VCaP (cell line): Measurements from ENCODE around the gene BCAR3.

ENCODE experiments used
- H3K27ac ChIP-seq: fragments of 450-650 bp; 2 replicates; pipeline ENCODE4 v1.5.1; 2017
- TF ChIP-seq, protein P1 (sequence below): fragments of 450-650 bp; conservative IDR thresholded peaks from 2 replicates; pipeline ENCODE4 v1.5.1; 2017; ENCODE audit warnings: mild to moderate bottlenecking, moderate library complexity

BCAR3 gene

DNA sequence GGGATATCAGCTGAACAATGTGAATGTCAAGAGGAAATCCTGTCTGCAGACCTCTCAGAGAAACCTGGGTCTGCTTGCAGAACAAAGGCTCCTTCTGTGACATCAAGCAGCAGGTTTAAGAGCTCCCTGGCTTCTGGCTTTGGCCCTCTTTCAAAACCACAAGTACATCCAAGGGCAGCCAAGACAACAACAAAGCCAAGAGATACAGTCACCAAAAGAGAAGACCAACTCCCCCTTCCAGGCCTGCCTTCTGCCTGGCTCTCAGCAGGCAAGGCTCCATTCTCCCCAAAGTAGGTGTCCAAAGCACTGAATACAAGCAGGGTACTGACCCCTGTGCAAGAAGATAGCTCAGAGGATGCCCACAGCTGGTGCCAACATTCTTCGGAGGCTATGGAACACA, 11.5 kb downstream of the BCAR3 start:
- TF ChIP-seq, protein P1, sequence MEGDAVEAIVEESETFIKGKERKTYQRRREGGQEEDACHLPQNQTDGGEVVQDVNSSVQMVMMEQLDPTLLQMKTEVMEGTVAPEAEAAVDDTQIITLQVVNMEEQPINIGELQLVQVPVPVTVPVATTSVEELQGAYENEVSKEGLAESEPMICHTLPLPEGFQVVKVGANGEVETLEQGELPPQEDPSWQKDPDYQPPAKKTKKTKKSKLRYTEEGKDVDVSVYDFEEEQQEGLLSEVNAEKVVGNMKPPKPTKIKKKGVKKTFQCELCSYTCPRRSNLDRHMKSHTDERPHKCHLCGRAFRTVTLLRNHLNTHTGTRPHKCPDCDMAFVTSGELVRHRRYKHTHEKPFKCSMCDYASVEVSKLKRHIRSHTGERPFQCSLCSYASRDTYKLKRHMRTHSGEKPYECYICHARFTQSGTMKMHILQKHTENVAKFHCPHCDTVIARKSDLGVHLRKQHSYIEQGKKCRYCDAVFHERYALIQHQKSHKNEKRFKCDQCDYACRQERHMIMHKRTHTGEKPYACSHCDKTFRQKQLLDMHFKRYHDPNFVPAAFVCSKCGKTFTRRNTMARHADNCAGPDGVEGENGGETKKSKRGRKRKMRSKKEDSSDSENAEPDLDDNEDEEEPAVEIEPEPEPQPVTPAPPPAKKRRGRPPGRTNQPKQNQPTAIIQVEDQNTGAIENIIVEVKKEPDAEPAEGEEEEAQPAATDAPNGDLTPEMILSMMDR = no peak
- H3K27ac ChIP-seq = 0 out of 2 replicates have a peak overlapping the region, but pooled peaks have one; percentile 10

DNA sequence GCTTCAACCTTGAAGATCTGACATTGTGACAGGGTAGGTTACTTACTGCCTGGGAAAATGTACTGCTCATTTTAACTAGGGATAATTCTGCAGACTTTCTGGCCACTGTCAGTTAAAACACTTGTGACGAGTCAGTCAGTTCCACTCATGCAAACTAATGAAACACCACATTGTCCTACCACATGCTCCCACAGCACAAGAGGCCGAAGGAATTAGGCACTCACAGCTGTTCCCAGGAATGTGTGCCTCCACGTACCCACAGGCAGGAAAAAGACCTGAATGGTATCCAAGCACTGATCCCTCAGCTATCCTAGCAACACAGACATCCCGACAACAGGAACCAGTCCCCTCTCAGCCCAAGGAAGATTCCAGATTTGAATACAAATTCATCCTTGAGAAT, 12.3 kb downstream of the BCAR3 start:
- TF ChIP-seq, protein P1 = no peak
- H3K27ac ChIP-seq = no peak overlapping the region

DNA sequence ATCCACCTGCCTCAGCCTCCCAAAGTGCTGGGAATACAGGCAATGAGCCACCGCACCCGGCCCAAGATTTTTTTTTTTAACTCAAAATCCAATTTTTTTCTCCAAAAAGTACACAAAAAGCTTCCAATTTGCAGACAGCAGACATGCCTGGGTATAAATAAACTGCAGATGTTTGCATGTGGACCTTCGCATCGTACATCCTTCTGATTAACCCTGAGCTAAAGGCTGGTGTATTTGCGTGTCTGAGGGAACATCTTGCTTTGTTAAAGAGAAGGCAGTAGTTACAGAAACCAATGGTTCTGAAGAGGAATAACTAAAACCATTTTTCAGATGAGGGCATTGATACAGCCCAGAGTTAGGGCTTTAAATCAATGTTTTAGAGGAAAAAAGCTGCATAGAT, 12.7 kb downstream of the BCAR3 start:
- TF ChIP-seq, protein P1 = no peak
- no peak overlapping the region for H3K27ac ChIP-seq

DNA sequence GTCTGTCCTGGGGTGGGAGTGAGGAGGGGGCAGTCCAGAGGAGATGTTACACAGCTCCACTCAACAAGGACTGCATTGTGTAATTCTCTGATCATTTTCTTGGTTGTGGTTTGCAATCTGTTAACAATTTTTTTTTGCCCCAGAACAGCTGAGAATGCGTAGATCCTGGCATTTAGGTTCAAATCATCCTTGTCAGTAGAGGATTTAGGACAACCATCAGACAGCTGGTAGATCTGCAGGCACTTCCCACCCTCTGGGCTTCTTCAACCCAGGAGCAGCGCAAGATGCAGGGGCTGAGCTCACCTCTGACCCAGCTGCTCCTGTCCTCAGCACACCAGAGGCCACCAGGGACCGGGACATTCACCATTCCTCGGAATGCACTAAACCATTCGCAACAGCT, 13.5 kb downstream of the BCAR3 start:
- H3K27ac ChIP-seq = peak overlapping the region; percentile 15; the same call in 1 of the 2 replicates
- TF ChIP-seq, protein P1 = no peak

DNA sequence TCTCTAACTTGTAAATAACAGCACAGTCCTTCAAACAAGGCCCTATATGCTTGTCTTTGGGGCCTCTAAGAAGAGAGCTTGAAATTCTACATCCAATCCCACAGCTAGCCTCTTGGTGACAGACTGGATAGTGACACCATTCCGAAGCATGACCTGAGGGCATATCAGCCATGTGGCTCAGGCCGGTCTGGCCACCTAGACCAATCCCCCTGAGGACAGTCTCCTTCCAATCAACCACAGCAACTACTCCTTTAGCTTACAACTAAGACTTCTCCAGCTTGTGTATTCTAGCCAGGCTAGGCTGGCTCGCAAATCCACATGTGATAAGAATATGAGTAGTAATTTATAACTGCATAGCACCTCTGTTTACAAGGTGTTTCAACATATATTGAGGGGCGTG, 14.0 kb downstream of the BCAR3 start:
- H3K27ac ChIP-seq = peak overlapping the region; percentile 15; the same call in 1 of the 2 replicates

DNA sequence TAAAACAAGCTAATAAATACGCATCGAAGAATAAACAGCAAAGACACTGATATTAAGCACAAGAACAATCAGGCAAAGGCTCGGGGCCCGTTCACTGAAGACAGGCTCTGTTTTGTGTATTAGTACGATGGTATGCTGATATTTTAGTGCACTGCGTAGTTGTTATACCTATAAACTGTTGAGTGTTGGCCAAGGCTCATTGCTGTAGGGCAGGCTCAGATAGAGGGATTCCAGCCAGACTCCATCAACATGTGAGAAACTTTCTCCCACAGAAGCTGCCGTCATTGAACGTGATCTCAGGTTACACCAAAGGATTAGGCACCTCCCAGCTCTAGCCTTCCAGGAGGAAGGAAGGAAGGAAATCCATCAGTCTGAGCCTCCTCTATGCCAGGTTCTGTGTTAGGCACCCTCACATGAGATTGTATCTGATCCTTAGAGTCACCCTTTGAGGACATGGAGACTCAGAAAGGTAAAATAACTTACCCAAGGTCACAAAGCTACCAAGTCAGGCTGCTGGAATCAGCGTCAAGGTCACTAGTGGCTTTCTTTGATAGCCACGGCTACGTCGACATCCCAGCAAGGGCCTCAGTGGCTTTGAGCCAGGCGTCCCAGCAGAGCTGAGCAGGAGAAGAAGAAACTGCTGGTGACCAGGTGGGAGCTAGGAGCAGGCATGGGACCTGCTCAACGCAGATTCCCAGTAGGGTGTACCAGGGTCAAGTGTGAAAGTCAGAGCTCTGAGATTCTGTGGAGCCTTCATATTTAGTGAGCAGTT, 14.8 kb downstream of the BCAR3 start:
- H3K27ac ChIP-seq = peak overlapping the region; percentile 15; the same call in 1 of the 2 replicates
- TF ChIP-seq, protein P1 = no peak

More for the DNA sequence above, 14.0 kb downstream of the BCAR3 start:
- TF ChIP-seq, protein P1 = no peak

DNA sequence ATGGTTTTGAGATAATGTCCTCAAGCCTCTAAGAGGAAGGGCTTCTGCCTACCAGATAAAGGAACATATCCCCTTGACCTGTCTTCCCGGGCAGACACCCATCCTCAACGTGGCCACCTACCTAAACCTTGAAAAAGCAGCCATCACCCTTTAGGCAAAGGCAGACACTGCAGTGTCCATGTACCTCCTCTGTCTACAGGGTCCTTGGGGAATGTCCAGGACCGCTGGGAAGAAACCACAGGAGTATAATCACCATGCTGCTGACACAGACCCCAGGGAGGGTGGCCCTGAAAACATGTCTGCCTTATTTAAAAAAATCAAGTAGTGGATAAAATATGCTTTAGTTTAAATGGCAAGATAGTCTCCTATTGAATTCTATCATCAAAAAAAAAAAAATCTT, 16.6 kb downstream of the BCAR3 start:
- H3K27ac ChIP-seq = no peak overlapping the region; the same call in 1 of the 2 replicates
- TF ChIP-seq, protein P1 = no peak
